NCI-H1417 (cell line): ENCODE measurements around the gene NXF2B.
"Not testable (repeated sequence)": the region's sequence is repeated elsewhere in the genome, so short reads cannot be mapped to it uniquely, and the experiment has no call there.

Source experiments
- DNase-seq, 3 experiments: peaks; one replicate each; lab custom pipeline; 2025; lab: John Stamatoyannopoulos, UW

The NXF2B gene, protein sequence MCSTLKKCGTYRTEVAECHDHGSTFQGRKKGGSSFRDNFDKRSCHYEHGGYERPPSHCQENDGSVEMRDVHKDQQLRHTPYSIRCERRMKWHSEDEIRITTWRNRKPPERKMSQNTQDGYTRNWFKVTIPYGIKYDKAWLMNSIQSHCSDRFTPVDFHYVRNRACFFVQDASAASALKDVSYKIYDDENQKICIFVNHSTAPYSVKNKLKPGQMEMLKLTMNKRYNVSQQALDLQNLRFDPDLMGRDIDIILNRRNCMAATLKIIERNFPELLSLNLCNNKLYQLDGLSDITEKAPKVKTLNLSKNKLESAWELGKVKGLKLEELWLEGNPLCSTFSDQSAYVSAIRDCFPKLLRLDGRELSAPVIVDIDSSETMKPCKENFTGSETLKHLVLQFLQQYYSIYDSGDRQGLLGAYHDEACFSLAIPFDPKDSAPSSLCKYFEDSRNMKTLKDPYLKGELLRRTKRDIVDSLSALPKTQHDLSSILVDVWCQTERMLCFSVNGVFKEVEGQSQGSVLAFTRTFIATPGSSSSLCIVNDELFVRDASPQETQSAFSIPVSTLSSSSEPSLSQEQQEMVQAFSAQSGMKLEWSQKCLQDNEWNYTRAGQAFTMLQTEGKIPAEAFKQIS

DNA sequence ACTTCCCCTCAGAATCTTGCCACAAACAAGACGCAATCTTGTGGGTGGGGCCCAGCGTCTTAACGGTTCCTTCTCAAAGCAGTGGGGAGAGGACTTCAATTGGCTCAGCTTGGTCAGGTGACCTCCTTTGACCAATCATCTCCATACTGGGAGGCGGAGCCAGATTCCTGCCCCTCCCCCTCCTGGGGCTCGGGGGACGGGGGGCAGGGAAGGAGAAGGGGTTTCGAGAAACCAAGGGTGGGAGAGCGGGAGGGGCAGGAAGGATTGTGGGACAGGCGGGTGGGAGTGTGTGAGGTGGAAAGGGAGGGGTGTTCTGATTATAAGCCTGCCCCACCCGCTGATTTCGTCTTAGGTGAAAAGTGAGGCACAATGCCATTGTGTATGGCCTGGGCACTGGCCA is at the start of gene NXF2B:
NXF2B (minus strand) TSS at position 101 of the 400 bp plus-strand sequence. CDS start 59,972 bp downstream, outside the sequence.
- DNase-seq: not testable (repeated sequence)

- DNase-seq: not testable (repeated sequence)
Observed at GRCh38 chrX:102478765-102479164, 39.0 kb upstream of the NXF2B start.

DNA sequence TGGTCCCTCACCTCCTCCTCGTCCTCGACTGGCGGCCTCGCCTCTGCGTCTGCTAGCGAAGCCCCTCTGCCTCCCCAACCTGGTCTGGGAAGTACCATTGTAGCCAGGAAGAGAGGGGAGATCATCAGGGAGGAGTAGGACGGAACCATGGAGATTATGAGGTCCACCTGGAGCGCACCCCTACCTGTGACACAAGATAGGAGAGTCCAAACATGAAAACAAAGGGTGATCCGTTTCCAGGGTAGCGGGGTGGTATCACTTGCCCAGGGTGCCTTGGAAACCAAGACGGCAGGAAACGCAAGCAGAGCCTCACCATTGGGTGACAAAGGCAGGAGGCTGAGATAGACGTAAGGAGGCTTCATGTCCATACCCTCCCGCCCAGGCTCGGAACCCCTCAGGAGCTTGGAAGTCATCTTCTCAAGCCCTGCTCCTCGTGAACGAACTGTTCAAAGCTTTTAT is 32.0 kb upstream of the NXF2B start, which contains the start of gene TCP11X2:
TCP11X2 (minus strand) TSS at position 51 of the 459 bp plus-strand sequence.
- not testable (repeated sequence) for DNase-seq

DNA sequence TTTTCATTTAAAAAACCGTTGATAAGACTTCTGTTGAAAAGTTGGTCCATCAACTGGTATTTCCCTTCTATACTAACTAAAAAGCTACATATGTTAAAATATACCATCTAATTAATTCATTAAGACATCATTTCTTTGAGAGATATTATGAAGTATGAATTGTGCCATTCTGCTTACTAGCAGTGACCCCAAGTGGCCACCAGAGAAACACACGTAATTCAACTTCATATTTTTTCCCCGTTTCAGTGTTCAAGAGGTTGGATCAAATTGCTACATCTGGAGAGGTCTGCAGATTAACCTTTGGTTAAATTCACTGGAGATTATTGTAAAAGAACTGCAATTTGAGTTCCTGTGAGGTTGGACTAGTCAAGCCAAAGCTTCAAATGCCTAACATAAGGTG is 30.4 kb upstream of the NXF2B start:
- not testable (repeated sequence) for DNase-seq

DNA sequence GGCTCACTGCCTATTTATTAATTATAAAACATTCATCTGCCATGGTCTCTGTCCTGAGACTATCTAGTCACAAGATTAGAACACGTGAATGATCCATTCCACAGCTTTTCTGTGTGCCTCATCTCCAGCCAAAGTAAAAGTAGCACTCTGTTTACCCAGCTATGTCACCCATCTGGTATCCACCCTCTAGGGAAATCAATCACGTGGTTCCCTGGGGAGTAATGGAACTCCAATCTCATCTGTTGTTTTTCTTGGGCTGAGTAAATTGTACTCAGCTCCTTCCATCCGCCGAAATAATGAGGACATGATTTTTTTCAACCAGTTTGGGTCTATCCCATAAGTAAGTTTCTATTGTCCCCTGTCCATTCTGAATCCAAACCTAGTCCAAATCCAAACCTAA is 18.8 kb upstream of the NXF2B start:
- not testable (repeated sequence) for DNase-seq

- DNase-seq: not testable (repeated sequence)
Observed at GRCh38 chrX:102414493-102414892, 25.3 kb downstream of the NXF2B start.

DNA sequence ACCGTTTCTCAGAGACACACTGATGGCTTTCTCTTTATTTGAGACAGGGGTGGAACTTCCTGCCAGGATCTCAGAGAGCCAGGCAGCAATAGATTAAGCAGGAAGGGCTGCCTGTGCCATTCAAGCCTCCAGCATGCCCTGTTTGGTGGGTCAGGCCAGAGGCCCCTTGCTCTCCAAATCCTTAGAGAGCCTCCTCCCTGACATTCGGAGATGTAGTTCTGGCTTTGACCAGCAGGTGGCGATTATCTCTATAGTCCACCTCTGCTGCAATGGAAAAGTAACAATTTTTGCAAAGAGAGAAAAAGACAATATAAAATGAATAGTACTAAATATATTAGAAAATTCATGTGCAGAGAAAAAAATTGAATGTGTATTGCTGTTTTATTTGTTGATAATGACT is 93.9 kb downstream of the NXF2B start:
- no peak for DNase-seq

- DNase-seq: no peak
Observed at GRCh38 chrX:102341867-102342266, 97.9 kb downstream of the NXF2B start.

- no peak for DNase-seq
Observed at GRCh38 chrX:102339312-102340298, 100.2 kb downstream of the NXF2B start.

DNA sequence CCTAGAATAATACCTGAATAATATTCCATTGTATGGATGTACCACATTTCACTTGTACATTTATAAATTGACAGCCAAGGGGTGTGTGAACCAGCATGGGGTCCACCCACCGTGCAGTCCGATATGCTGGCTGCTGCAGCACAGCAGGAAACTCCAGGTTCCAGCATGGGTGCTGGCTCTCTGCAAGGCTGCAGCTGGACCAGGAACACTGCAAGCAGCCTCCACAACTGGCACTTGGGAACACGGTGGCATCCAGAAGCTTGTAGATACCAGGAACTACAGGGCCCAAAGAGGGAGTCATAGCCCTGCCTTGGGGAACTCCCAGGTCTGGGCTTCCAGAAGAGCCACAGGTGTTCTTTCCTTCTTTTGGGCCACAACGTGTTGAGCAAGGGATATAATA is 101.6 kb downstream of the NXF2B start:
- no peak for DNase-seq
